Lower leg skin (tissue), 4 donors: ENCODE data around the gene OGFR. TPM values are rescaled to one million over a fixed set of nuclear protein-coding genes. Genes with fewer than 3 reads are reported as not detected.

Source experiments
- DNase-seq, 2 donors: peaks; one replicate each; pipeline ENCODE4 v3.0.0-alpha.2; 2019; ENCODE audit warnings: low spot score in 2 of 2
- H3K4me3 ChIP-seq: fragments of 200-600 bp; sonication (generic); 2 replicates; pipeline ENCODE4 v1.5.1; 2017; ENCODE audit warnings: mild to moderate bottlenecking, low read depth; ENCODE audit not compliant: poor library complexity, severe bottlenecking
- CTCF ChIP-seq, 3 donors: fragments of 450-650 bp; IDR thresholded peaks; one replicate each; pipeline ENCODE4 v1.5.1; 2016; ENCODE audit warnings: antibody characterized with exemption in 3 of 3, mild to moderate bottlenecking in 3 of 3, moderate library complexity in 2 of 3
- POLR2A ChIP-seq, 2 donors: fragments of 450-650 bp; IDR thresholded peaks; one replicate each; pipeline ENCODE4 v1.6.1; 2016 to 2017; ENCODE audit warnings: antibody characterized with exemption in 2 of 2, mild to moderate bottlenecking in 1 of 2, moderate library complexity in 1 of 2
- WGBS, 2 donors: methylation state at CpG; one replicate each; pipeline ENCODE4 v1.1.5; 2018; 5-methylcytosine and 5-hydroxymethylcytosine counted together
- intact Hi-C: fragments of 100-400 bp; cut with DNase I; formaldehyde crosslinking; loops from one replicate; pipeline ENCODE4 v1.15.0; 2023; ENCODE audit warnings: low total_unique reads
- total RNA-seq, 4 donors: library from RNA; depleted of rRNA; stranded (reverse); fragments of >200 nt; gene quantifications; one replicate each; pipeline ENCODE4 v1.1.0, GENCODE V29; 2016

OGFR gene
- total RNA-seq, 4 donors from 2014 or later = 50.3 to 76.9 (median 58.5) TPM

DNA sequence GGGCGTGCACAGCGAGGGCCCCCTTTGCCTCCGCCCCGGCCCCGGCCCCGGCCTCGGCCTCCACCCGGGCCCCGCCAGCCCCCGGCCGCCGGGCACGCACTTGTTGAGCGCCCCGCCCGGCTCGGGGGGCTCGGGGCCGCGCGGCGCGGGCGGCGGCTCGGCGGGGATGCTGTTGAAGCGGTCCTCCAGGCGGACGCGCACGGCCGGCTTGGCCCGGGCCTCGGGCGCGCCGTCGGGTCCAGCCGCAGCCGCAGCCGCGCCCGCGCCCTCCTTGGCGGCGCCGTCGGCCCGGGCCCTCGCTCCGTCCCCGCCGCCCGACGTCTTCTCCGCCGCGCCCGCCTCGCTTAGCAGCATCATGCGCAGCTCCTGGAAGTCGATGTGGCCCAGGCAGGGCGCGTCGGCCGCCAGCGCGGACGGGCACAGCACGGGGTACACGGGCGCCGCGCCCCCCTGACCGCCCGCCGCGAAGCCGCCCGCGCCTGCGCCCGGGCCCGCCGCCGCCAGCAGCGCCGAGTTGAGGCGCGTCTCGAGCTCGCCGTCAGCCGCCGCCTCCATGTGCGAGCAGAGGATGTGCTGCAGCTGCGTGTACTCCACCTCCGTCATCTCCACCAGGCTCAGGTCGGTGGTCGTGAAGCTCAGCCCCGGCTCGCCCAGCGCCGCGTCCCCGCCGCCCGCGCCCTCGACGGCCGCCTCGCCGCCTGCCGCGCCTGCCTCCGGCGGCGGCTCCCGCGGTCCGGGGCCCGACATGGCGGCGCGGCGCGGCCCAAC lies 56.5 kb downstream of the OGFR start:
- intact Hi-C loops = no loop called here
- WGBS, 2 donors = 0% methylated on average over 11 of the region's 129 CpGs; no CpG with 5 or more reads in 1 of the 2 donors
- no peak for TF ChIP-seq POLR2A (IDR thresholded peaks at IDR 0.05)
- no peak for TF ChIP-seq CTCF (IDR thresholded peaks at IDR 0.05)
- H3K4me3 ChIP-seq = peak overlapping the region; percentile 12
- DNase-seq = no peak

GRCh38 chr20:62861726-62862336 lies 57.2 kb downstream of the OGFR start, which contains the start of gene TCFL5:
TCFL5 (minus strand) TSS chr20:62861822; CDS start chr20:62861670, 152 bp downstream.
- WGBS, 2 donors = 27 to 43% methylated on average over 12 to 19 of the region's 70 CpGs
- no peak for TF ChIP-seq POLR2A (IDR thresholded peaks at IDR 0.05)
- TF ChIP-seq CTCF (IDR thresholded peaks at IDR 0.05) = peak in 1 of 3 donors; percentile 20
- peak; percentile 82 to 98 for DNase-seq
- peak within 1 kb of the TSS; percentile 13 for H3K4me3 ChIP-seq
- intact Hi-C loops = no loop called here

Other genes with a start within 250 kb of the OGFR start
- 100 to 1,000 TPM in 1 of 4 donors, 10 to 100 TPM in 3; 77.9 to 107 (median 81.5) TPM for gene SLCO4A1, start 162.3 kb upstream of the OGFR start, total RNA-seq
- under 1 TPM in 3 of 4 donors, not detected in 1; 0.07 to 0.61 (median 0.13) TPM for gene NTSR1, start 96.0 kb upstream of the OGFR start, total RNA-seq
- 10 to 100 TPM in 3 of 4 donors, 1 to 10 TPM in 1; 9.8 to 13.9 (median 10.2) TPM for gene MRGBP, start 8.4 kb upstream of the OGFR start, total RNA-seq
- 10 to 100 TPM in 2 of 4 donors, 1 to 10 TPM in 2; 5.6 to 14.1 (median 10.8) TPM for gene COL9A3, start 12.2 kb downstream of the OGFR start, total RNA-seq
- gene TCFL5, start 57.0 kb downstream of the OGFR start, total RNA-seq = 10 to 100 TPM; 12.1 to 13.9 (median 13.1) TPM
- 100 to 1,000 TPM in 1 of 4 donors, 10 to 100 TPM in 3; 54.2 to 105 (median 70.7) TPM for gene DIDO1, start 121.7 kb downstream of the OGFR start, total RNA-seq
- gene GID8, start 133.3 kb downstream of the OGFR start, total RNA-seq = 10 to 100 TPM; 39.6 to 59.3 (median 44.2) TPM
- 1 to 10 TPM in 2 of 4 donors, under 1 TPM in 2; 0.46 to 1.1 (median 0.73) TPM for gene SLC17A9, start 147.9 kb downstream of the OGFR start, total RNA-seq
- under 1 TPM in 1 of 4 donors, not detected in 3; 0.23 TPM for gene BHLHE23, start 202.1 kb downstream of the OGFR start, total RNA-seq